ENCODE results near the gene RNASEH1. TPM values are rescaled to one million over a fixed set of nuclear protein-coding genes. Genes with fewer than 3 reads are reported as not detected.
"Not testable (repeated sequence)": the region's sequence is repeated elsewhere in the genome, so short reads cannot be mapped to it uniquely, and the experiment has no call there.

The RNASEH1 gene
- total RNA-seq, 1 donor from 2014 or later: 10.6 TPM

GRCh38 chr2:3518496-3519254 is 39.5 kb downstream of the RNASEH1 start:
- peak; percentile 94 for ATAC-seq

- ATAC-seq: no peak
These were observed 40.1 kb downstream of the RNASEH1 start for GRCh38 chr2:3517948-3518495.

DNA sequence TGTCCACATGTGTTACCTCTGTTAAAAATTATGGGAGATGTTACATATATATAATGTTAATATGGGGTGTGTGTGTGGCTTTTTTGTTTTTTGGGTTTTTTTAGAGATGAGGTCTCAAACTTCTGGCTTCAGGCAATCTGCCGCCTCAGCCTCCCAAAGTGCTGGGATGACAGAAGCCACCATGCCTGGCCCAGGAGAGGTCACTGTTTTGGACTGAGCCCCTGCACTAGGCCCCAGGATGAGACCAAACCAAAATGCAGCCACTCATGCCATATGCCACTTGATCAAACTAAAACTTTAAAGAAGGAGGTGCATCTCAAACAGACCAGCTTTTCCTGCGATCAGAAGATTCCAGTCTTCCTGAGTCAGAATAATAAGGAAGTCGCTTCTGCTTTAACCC is 41.3 kb downstream of the RNASEH1 start:
- ATAC-seq: no peak

- ATAC-seq: not testable (repeated sequence)
These were observed 42.7 kb downstream of the RNASEH1 start for GRCh38 chr2:3515438-3515837.

GRCh38 chr2:3513026-3513810 is 44.9 kb downstream of the RNASEH1 start:
- no peak for ATAC-seq

GRCh38 chr2:3512086-3512485 is 46.0 kb downstream of the RNASEH1 start:
- ATAC-seq: no peak

DNA sequence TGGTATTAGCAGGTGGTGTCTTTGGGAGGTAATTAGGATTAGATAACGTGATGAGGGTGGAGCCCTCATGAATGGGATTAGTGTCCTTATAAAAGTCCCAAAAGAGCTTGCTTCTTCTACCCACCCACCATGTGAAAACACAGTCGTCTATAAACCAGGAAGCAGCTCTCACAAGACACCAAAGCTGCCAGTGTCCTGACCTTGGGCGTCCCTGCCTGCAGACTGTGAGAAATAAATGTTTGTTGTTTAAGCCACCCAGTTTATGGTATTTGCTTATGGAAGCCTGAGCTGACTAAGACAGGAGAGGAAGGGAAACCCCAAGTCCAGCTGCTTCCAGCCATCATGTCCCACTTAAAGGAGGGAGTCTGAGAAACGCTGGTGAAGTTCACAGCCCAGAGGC is 52.4 kb downstream of the RNASEH1 start:
- ATAC-seq: no peak

DNA sequence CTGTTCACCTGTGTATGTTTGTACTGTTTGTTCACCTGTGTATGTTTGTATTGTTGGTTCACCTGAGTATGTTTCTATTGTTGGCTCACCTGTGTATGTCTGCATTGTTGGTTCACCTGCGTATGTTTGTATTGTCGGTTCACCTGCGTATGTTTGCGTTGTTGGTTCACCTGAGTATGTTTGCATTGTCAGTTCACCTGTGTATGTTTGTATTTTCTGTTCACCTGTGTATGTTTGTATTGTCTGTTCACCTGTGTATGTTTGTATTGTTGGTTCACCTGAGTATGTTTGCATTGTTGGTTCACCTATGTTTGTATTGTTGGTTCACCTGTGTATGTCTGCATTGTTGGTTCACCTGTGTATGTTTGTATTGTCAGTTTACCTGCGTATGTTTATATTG is 53.4 kb downstream of the RNASEH1 start:
- no peak for ATAC-seq

DNA sequence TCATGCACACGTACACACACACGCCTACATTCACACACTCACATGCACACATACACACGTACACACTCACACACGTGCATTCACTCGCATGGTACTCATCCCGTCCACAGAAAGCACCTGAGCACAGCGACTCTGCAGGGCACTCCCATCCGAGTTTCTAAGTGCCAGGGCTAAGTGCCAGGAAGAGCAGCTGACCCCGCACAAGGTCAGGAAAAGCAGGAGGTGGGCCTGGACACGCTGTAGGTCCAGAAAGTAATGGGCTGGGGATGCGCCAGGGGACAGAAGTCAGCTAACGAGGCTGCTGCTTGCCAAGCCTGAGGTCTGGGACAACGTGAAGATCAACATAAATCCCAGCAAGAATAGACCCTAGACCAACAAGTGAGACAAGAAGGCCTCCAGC is 54.6 kb downstream of the RNASEH1 start:
- no peak for ATAC-seq

GRCh38 chr2:3503046-3503445 is 55.1 kb downstream of the RNASEH1 start:
- ATAC-seq: no peak

DNA sequence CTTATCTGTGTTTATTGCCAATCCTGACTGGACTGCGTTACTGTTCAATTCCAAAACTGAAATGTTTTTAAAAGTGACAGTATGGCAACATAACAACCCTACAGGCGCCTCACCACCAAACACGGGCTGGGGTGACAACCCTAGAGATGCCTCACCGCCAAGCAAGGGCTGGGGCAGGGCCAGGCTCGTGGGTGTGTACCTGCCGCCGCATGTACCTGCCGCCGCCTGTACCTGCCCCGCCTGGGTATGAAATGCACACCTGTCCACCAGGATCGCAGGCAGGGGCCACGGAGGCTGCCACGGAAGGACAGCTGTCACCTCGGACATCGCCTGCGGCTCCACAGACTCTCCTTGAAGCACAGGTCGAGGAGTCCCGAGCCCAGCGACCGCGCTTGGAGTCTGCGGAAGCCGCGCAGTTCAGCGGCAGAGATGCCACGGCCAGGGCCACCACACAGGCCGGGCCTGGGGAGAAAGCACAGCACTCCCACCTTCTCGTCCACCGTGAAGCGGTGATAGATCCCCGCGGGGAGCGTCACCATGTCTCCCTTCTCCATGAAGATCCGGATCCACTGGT is 57.7 kb downstream of the RNASEH1 start:
- peak; percentile 29 for ATAC-seq

GRCh38 chr2:3498783-3499394 is 59.2 kb downstream of the RNASEH1 start:
- no peak for ATAC-seq

- ATAC-seq: not testable (repeated sequence)
These were observed 61.4 kb downstream of the RNASEH1 start for GRCh38 chr2:3496708-3497080.

Other genes starting within 250 kb of the RNASEH1 start
- gene EIPR1, start 180.5 kb downstream of the RNASEH1 start, total RNA-seq: 25.9 TPM
- 61.7 TPM for gene TRAPPC12, start 178.6 kb downstream of the RNASEH1 start, total RNA-seq
- 40.8 TPM for gene ADI1, start 38.8 kb downstream of the RNASEH1 start, total RNA-seq
- 1,503 TPM for gene RPS7, start 16.9 kb upstream of the RNASEH1 start, total RNA-seq
- gene COLEC11, start 36.8 kb upstream of the RNASEH1 start, total RNA-seq: not detected
- not detected for gene ALLC, start 99.9 kb upstream of the RNASEH1 start, total RNA-seq
- gene DCDC2C, start 145.2 kb upstream of the RNASEH1 start, total RNA-seq: not detected

Data from esophagus mucosa (tissue), 1 donor.